Measurements from ENCODE around the gene NTRK2.

The NTRK2 gene

GRCh38 chr9:85020791-85021190 lies 351.3 kb downstream of the NTRK2 start:
- TF ChIP-seq, protein P1, sequence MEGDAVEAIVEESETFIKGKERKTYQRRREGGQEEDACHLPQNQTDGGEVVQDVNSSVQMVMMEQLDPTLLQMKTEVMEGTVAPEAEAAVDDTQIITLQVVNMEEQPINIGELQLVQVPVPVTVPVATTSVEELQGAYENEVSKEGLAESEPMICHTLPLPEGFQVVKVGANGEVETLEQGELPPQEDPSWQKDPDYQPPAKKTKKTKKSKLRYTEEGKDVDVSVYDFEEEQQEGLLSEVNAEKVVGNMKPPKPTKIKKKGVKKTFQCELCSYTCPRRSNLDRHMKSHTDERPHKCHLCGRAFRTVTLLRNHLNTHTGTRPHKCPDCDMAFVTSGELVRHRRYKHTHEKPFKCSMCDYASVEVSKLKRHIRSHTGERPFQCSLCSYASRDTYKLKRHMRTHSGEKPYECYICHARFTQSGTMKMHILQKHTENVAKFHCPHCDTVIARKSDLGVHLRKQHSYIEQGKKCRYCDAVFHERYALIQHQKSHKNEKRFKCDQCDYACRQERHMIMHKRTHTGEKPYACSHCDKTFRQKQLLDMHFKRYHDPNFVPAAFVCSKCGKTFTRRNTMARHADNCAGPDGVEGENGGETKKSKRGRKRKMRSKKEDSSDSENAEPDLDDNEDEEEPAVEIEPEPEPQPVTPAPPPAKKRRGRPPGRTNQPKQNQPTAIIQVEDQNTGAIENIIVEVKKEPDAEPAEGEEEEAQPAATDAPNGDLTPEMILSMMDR (conservative IDR thresholded peaks at IDR 0.05; ENCODE audit: low read depth): no peak
- DNase-seq (ENCODE audit: low spot score): no peak
- H3K27ac ChIP-seq: no peak overlapping the region
- ChIA-PET CTCF (interaction anchor here (0.6 kb wide), 1 partner anchor 287 kb away, joined by 3 read pairs; no protein-coding TSS in a partner anchor), POLR2A (ENCODE audit: low non-redundant PET) (no interaction called here)

DNA sequence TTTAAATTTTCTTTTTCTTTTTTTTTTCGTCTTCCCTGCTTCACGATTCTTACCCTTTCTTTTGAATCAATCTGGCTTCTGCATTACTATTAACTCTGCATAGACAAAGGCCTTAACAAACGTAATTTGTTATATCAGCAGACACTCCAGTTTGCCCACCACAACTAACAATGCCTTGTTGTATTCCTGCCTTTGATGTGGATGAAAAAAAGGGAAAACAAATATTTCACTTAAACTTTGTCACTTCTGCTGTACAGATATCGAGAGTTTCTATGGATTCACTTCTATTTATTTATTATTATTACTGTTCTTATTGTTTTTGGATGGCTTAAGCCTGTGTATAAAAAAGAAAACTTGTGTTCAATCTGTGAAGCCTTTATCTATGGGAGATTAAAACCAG lies 352.2 kb downstream of the NTRK2 start:
- H3K27ac ChIP-seq: no peak overlapping the region
- TF ChIP-seq, protein P1 (conservative IDR thresholded peaks at IDR 0.05; ENCODE audit: low read depth): no peak
- DNase-seq (ENCODE audit: low spot score): no peak
- ChIA-PET CTCF (interaction anchor here (1.2 kb wide), 1 partner anchor 10 kb away, joined by 3 read pairs; no protein-coding TSS in a partner anchor), POLR2A (ENCODE audit: low non-redundant PET) (interaction anchor here (0.7 kb wide), 1 partner anchor 365 kb away, joined by 3 read pairs; no protein-coding TSS in a partner anchor)

DNA sequence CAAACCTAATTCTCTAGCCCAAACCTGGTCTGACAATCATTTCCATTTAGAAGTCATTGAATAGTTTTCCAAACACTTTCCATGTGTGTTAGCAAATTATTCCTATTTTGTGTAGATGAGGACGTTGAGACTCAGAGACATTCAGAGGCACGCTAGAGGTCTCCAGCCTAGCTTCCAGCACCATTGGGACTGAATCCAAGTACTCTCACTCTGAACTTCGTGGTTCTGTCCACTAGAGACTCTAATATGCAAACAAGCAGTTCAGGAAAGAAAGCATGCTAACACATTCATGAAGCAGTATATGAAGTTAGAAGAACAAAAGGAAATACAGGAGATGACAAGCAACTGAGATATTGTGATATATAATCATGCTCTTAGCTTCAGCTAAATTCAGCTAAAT lies 354.8 kb downstream of the NTRK2 start:
- TF ChIP-seq, protein P1 (conservative IDR thresholded peaks at IDR 0.05; ENCODE audit: low read depth): no peak
- H3K27ac ChIP-seq: no peak overlapping the region
- DNase-seq (ENCODE audit: low spot score): no peak
- POLR2A ChIA-PET (ENCODE audit: low non-redundant PET): no interaction called here
- CTCF ChIA-PET: interaction anchor here (0.5 kb wide), 1 partner anchor 34 kb away, joined by 3 read pairs; no protein-coding TSS in a partner anchor

- CTCF ChIA-PET: no interaction called here
Measured at GRCh38 chr9:85025638-85026037, 356.1 kb downstream of the NTRK2 start.

GRCh38 chr9:85027870-85028269 lies 358.3 kb downstream of the NTRK2 start:
- H3K27ac ChIP-seq: no peak overlapping the region
- CTCF ChIA-PET: no interaction called here
- POLR2A ChIA-PET (ENCODE audit: low non-redundant PET): no interaction called here
- TF ChIP-seq, protein P1 (conservative IDR thresholded peaks at IDR 0.05; ENCODE audit: low read depth): no peak
- no peak for DNase-seq (ENCODE audit: low spot score)

More at GRCh38 chr9:85025638-85026037, 356.1 kb downstream of the NTRK2 start:
- DNase-seq (ENCODE audit: low spot score): no peak
- POLR2A ChIA-PET (ENCODE audit: low non-redundant PET): no interaction called here
- TF ChIP-seq, protein P1 (conservative IDR thresholded peaks at IDR 0.05; ENCODE audit: low read depth): no peak
- H3K27ac ChIP-seq: no peak overlapping the region

DNA sequence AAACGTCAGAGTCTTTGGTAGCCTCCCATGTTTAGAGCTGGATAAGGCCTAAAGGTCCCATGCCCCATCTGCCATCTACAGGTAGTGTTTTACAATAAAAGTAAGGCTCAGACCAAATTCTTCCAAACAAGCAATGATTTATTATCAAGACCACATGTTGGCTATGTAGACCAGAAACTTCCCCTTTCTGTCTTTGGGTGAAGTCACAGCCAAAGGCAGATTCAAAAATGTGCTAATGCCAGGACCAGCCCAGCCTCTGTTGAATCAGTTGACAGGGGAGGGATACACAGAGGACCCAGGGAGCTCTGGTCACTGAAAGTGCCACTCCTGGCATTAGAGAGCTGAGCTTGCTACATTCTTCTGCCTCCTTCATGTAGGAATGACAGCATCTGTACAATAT lies 360.8 kb downstream of the NTRK2 start:
- ChIA-PET CTCF (interaction anchor here (0.5 to 0.7 kb wide), 2 partner anchors 80 to 242 kb away, joined by 4 read pairs; no protein-coding TSS in a partner anchor), POLR2A (ENCODE audit: low non-redundant PET) (interaction anchor here (0.6 kb wide), 1 partner anchor 42 kb away, joined by 3 read pairs; no protein-coding TSS in a partner anchor)
- no peak overlapping the region for H3K27ac ChIP-seq
- TF ChIP-seq, protein P1 (conservative IDR thresholded peaks at IDR 0.05; ENCODE audit: low read depth): no peak
- no peak for DNase-seq (ENCODE audit: low spot score)
